ENCODE measurements around the gene VWA3A. TPM values are rescaled to one million over a fixed set of nuclear protein-coding genes. Genes with fewer than 3 reads are reported as not detected.

Gene VWA3A
- total and polyA plus RNA-seq, 2 of the 4 experiments (the other 2 are of a cell fraction), result not detected

GRCh38 chr16:22120440-22120839, 28.1 kb downstream of the VWA3A start:
- Histone ChIP-seq H2AK9ac (replicated peaks; ENCODE audit: low read depth, low read length, poor library complexity) (no peak overlapping the region), H4K20me1 (ENCODE audit: insufficient read depth, low read length) (no peaks in the 10 kb centered on the region), H4K5ac (ENCODE audit: low read depth, low read length) (no peak overlapping the region), H3K4ac (ENCODE audit: low read depth, low read length) (no peak overlapping the region), H3K27ac (ENCODE audit: insufficient read depth, low read length) (no peak overlapping the region), H3K4me1 (ENCODE audit: control insufficient read depth, insufficient read depth, low read length) (no peaks in the 10 kb centered on the region), H3K18ac (ENCODE audit: low read depth, low read length) (no peak overlapping the region), H3K9me1 (ENCODE audit: insufficient read depth, low read length) (peaks cover 5% of the 10 kb centered on the region; the same call in 1 of the 2 replicates), H3K9me3 (ENCODE audit: control insufficient read depth, insufficient read depth, low read length) (no peaks in the 10 kb centered on the region), H4K91ac (ENCODE audit: insufficient read depth, low read depth, low read length) (no peak overlapping the region), H2BK15ac (ENCODE audit: low read depth, low read length) (no peak overlapping the region), H3K4me2 (ENCODE audit: low read depth, low read length) (no peak overlapping the region), H3K27me3 (ENCODE audit: control insufficient read depth, insufficient read depth, low read length) (peaks cover 3% of the 10 kb centered on the region; the same call in 1 of the 2 replicates), H3K23ac (ENCODE audit: low read depth, low read length) (no peak overlapping the region), H4K8ac (ENCODE audit: low read depth in 2 of 2, low read length in 2 of 2) (no peak overlapping the region), H3K4me3 (ENCODE audit: insufficient read depth, low read depth, low read length) (no peak overlapping the region), H2AK5ac (ENCODE audit: low read depth, low read length) (no peak overlapping the region), H2BK5ac (ENCODE audit: low read depth, low read length, poor library complexity, severe bottlenecking) (no peak overlapping the region), H3K36me3 (ENCODE audit: control insufficient read depth, insufficient read depth, low read length) (no peaks in the 10 kb centered on the region), H3K14ac (replicated peaks; ENCODE audit: low read depth, low read length) (no peak overlapping the region), H3K9ac (ENCODE audit: low read depth, low read length) (no peak overlapping the region), H2BK20ac (ENCODE audit: low read depth, low read length) (no peak overlapping the region), H3K79me1 (ENCODE audit: low read depth in 1 of 2, low read length in 2 of 2) (no peaks in the 10 kb centered on the region), H3K56ac (ENCODE audit: extremely low read depth, insufficient read depth, low read length) (no peak overlapping the region), H2AFZ (replicated peaks; ENCODE audit: low read length, poor library complexity) (no peak overlapping the region), H2BK120ac (ENCODE audit: low read depth, low read length) (no peak overlapping the region)
- dilution Hi-C loops (cut with HindIII; ENCODE audit: low sequenced_read_pairs, unreplicated experiment), result no loop called here
- ATAC-seq (ENCODE audit: low read depth) (no peak), DNase-seq (no peak)
- in situ Hi-C loops (cut with MboI; ENCODE audit: low sequenced_read_pairs), result no loop called here
- intact Hi-C loops (cut with micrococcal nuclease), result no loop called here
- CTCF ChIA-PET, result no interaction called here
- no TSS peak for BruUV-seq (replicated peaks)
- WGBS, 2 experiments (ENCODE audit: extremely low coverage in 2 of 2, insufficient read length in 1 of 2), result no CpG with 5 or more reads among the region's 3 CpGs
- TF ChIP-seq MAFK (IDR thresholded peaks at IDR 0.05; ENCODE audit: low read depth, low read length) (no peak), ELK1 (IDR thresholded peaks at IDR 0.05; ENCODE audit: borderline replicate concordance, low read depth, low read length) (no peak), CHD1 (IDR thresholded peaks at IDR 0.05; ENCODE audit: low read depth, low read length) (no peak), USF2 (IDR thresholded peaks at IDR 0.05; ENCODE audit: low read depth, low read length) (no peak), BHLHE40 (IDR thresholded peaks at IDR 0.05; ENCODE audit: low read depth, low read length) (no peak), FOS (IDR thresholded peaks at IDR 0.05; ENCODE audit: low read depth, low read length) (no peak), RAD21 (IDR thresholded peaks at IDR 0.05; ENCODE audit: low read length) (no peak), NFE2L2 (IDR thresholded peaks at IDR 0.05; ENCODE audit: low read depth, low read length) (no peak), RFX5 (IDR thresholded peaks at IDR 0.05; ENCODE audit: low read depth, low read length) (no peak)
- POLR2A ChIA-PET (ENCODE audit: unreplicated experiment), result no interaction called here

Measured in IMR-90 (cell line).